ENCODE data around the gene PLIN3.

GRCh38 chr19:4866595-4867424, 657 bp downstream of the PLIN3 start:
- no peak for TF ChIP-seq ZNF331 (CRISPR knock-in tag; IDR thresholded peaks at IDR 0.05; ENCODE audit: low read depth)
- no peak for TF ChIP-seq EZH2 (IDR thresholded peaks at IDR 0.05; ENCODE audit: low read depth, unreplicated experiment)
- TF ChIP-seq CTCF (conservative IDR thresholded peaks at IDR 0.05; ENCODE audit: low read depth in 2 of 2): no peak

All from GM23338 (cell line).